Measurements from ENCODE around the gene CD247.

DNA sequence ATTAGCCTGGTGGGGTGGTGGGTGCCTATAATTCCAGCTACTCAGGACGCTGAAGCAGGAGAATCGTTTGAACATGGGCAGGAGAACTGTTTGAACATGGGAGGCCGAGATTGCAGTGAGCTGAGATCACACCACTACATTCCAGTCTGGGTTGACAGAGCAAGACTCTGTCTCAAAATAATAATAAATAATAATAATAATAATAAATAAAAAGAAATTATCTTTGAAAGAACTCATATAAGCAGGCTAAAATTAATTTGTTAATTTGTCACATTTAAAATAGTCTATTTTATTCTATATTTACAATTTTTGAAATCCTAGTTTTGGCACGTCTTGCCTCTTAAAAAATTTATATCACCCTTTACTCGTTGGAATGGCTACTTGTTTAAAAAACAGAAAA lies 27.6 kb downstream of the CD247 start:
- TF ChIP-seq, protein P1, sequence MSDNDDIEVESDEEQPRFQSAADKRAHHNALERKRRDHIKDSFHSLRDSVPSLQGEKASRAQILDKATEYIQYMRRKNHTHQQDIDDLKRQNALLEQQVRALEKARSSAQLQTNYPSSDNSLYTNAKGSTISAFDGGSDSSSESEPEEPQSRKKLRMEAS (IDR thresholded peaks at IDR 0.05) = no peak
- TF ChIP-seq RAD21 (conservative IDR thresholded peaks at IDR 0.05 in 1 of 2, IDR thresholded peaks at IDR 0.05 in 1 of 2) (no peak), KDM1A (IDR thresholded peaks at IDR 0.05; ENCODE audit: low read depth) (no peak), MYC (IDR thresholded peaks at IDR 0.05; ENCODE audit: borderline replicate concordance, low read length) (no peak), POLR2A (IDR thresholded peaks at IDR 0.05; ENCODE audit: low read length) (no peak), CEBPB (IDR thresholded peaks at IDR 0.05) (no peak), POLR2AphosphoS2 (conservative IDR thresholded peaks at IDR 0.05; ENCODE audit: low read length) (no peak), MAZ (IDR thresholded peaks at IDR 0.05; ENCODE audit: borderline replicate concordance, low read depth, low read length) (no peak), KDM5A (IDR thresholded peaks at IDR 0.05) (no peak), FOSL2 (IDR thresholded peaks at IDR 0.05) (no peak), FOSL2 (CRISPR knock-in tag; IDR thresholded peaks at IDR 0.05) (no peak), EP300 (IDR thresholded peaks at IDR 0.05) (no peak)
- TF ChIP-seq, protein P2, sequence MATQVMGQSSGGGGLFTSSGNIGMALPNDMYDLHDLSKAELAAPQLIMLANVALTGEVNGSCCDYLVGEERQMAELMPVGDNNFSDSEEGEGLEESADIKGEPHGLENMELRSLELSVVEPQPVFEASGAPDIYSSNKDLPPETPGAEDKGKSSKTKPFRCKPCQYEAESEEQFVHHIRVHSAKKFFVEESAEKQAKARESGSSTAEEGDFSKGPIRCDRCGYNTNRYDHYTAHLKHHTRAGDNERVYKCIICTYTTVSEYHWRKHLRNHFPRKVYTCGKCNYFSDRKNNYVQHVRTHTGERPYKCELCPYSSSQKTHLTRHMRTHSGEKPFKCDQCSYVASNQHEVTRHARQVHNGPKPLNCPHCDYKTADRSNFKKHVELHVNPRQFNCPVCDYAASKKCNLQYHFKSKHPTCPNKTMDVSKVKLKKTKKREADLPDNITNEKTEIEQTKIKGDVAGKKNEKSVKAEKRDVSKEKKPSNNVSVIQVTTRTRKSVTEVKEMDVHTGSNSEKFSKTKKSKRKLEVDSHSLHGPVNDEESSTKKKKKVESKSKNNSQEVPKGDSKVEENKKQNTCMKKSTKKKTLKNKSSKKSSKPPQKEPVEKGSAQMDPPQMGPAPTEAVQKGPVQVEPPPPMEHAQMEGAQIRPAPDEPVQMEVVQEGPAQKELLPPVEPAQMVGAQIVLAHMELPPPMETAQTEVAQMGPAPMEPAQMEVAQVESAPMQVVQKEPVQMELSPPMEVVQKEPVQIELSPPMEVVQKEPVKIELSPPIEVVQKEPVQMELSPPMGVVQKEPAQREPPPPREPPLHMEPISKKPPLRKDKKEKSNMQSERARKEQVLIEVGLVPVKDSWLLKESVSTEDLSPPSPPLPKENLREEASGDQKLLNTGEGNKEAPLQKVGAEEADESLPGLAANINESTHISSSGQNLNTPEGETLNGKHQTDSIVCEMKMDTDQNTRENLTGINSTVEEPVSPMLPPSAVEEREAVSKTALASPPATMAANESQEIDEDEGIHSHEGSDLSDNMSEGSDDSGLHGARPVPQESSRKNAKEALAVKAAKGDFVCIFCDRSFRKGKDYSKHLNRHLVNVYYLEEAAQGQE (IDR thresholded peaks at IDR 0.05) = no peak
- TF ChIP-seq, protein P3, sequence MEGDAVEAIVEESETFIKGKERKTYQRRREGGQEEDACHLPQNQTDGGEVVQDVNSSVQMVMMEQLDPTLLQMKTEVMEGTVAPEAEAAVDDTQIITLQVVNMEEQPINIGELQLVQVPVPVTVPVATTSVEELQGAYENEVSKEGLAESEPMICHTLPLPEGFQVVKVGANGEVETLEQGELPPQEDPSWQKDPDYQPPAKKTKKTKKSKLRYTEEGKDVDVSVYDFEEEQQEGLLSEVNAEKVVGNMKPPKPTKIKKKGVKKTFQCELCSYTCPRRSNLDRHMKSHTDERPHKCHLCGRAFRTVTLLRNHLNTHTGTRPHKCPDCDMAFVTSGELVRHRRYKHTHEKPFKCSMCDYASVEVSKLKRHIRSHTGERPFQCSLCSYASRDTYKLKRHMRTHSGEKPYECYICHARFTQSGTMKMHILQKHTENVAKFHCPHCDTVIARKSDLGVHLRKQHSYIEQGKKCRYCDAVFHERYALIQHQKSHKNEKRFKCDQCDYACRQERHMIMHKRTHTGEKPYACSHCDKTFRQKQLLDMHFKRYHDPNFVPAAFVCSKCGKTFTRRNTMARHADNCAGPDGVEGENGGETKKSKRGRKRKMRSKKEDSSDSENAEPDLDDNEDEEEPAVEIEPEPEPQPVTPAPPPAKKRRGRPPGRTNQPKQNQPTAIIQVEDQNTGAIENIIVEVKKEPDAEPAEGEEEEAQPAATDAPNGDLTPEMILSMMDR (IDR thresholded peaks at IDR 0.05) = no peak
- TF ChIP-seq, protein P4, sequence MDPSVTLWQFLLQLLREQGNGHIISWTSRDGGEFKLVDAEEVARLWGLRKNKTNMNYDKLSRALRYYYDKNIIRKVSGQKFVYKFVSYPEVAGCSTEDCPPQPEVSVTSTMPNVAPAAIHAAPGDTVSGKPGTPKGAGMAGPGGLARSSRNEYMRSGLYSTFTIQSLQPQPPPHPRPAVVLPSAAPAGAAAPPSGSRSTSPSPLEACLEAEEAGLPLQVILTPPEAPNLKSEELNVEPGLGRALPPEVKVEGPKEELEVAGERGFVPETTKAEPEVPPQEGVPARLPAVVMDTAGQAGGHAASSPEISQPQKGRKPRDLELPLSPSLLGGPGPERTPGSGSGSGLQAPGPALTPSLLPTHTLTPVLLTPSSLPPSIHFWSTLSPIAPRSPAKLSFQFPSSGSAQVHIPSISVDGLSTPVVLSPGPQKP (IDR thresholded peaks at IDR 0.05; ENCODE audit: low read depth, low read length) = no peak
